ENCODE data around the gene MSRB3.

DNA sequence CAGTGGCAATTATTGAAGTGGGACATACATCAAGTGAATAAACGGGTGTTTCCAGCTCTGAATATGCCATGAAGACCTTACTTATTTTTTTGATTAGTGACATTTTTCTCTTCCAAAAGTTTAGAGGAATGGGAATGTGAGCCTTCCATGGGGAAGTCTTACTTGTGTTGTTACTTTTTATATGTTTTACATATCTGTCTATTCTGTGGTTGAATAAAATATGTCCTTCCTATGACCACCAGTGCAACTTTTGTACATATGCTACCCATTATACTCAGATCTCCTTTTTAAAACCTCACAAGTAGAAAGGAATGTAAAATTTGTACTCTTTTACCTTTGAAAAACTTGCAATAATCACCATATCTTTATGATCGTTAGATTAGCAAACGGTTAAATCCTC is 132.7 kb downstream of the MSRB3 start:
- TF ChIP-seq POLR2A (IDR thresholded peaks at IDR 0.05; ENCODE audit: low read depth, low read length) (no peak), POLR2AphosphoS5 (IDR thresholded peaks at IDR 0.05; ENCODE audit: low read depth, low read length) (no peak), TAF1 (IDR thresholded peaks at IDR 0.05; ENCODE audit: borderline replicate concordance, low read depth, low read length) (no peak)

Data from GM12892 (cell line).